ENCODE data around the gene OPALIN.

- no peak for TF ChIP-seq CTCF (conservative IDR thresholded peaks at IDR 0.05; ENCODE audit: low read length)
- TF ChIP-seq EZH2phosphoT487 (IDR thresholded peaks at IDR 0.05; ENCODE audit: borderline replicate concordance) = no peak
These were observed 25.7 kb upstream of the OPALIN start for GRCh38 chr10:96384506-96384905.
